ENCODE data around the gene ERICH4. TPM values are rescaled to one million over a fixed set of nuclear protein-coding genes. Genes with fewer than 3 reads are reported as not detected.

ERICH4 gene
- polyA plus RNA-seq, 1 of the 3 experiments (the other 2 are of a cell fraction), result not detected

DNA sequence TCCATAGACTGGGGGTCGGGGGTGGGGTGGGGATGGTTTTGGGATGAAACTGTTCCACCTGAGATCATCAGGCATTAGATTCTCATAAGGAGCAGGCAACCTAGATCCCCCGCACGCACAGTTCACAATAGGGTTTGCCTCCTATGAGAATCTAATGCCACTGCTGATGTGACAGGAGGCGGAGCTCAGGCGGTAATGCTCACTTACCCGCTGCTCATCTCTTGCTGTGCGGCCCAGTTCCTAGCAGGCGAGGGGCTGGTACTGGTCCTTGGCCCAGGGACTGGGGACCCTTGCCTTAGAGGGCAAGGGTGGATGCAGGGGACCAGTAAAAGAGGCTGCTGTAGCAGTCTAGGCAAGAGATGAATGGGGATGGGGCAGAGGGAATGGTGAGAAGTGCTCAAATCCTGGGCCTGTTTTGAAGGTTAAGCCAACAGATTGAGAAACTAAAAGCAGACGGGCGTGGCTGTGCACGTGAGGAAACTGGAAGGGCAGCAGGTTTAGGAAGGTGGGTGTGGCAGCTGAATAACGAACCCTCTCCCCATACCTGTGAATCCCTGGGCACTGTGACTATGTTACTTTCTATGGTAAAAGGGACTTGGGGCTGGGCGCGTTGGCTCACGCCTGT, 1.5 kb upstream of the ERICH4 start:
- H3F3A ChIP-seq (replicated peaks; ENCODE audit: insufficient read depth), result no peaks in the 10 kb centered on the region
- 67% methylated on average over 13 of the region's 15 CpGs for WGBS (ENCODE audit: low lambda C conversion rate)
- no peak overlapping the region for H2AFZ ChIP-seq (ENCODE audit: low read depth)
- no peak overlapping the region for H3K4me2 ChIP-seq
- H3K27ac ChIP-seq (ENCODE audit: low read depth in 2 of 2, low read length in 1 of 2), result no peak overlapping the region
- H4K20me1 ChIP-seq (ENCODE audit: insufficient read depth), result no peaks in the 10 kb centered on the region
- no peak for TF ChIP-seq TAF1 (IDR thresholded peaks at IDR 0.05; ENCODE audit: borderline replicate concordance, low read depth, low read length)
- TF ChIP-seq SIN3A (IDR thresholded peaks at IDR 0.05; ENCODE audit: borderline replicate concordance, low read depth, low read length), result no peak
- no peak for TF ChIP-seq FOXM1 (IDR thresholded peaks at IDR 0.05; ENCODE audit: low read depth)
- TF ChIP-seq, protein P1, sequence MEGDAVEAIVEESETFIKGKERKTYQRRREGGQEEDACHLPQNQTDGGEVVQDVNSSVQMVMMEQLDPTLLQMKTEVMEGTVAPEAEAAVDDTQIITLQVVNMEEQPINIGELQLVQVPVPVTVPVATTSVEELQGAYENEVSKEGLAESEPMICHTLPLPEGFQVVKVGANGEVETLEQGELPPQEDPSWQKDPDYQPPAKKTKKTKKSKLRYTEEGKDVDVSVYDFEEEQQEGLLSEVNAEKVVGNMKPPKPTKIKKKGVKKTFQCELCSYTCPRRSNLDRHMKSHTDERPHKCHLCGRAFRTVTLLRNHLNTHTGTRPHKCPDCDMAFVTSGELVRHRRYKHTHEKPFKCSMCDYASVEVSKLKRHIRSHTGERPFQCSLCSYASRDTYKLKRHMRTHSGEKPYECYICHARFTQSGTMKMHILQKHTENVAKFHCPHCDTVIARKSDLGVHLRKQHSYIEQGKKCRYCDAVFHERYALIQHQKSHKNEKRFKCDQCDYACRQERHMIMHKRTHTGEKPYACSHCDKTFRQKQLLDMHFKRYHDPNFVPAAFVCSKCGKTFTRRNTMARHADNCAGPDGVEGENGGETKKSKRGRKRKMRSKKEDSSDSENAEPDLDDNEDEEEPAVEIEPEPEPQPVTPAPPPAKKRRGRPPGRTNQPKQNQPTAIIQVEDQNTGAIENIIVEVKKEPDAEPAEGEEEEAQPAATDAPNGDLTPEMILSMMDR (IDR thresholded peaks at IDR 0.05), result no peak
- TF ChIP-seq TCF12 (IDR thresholded peaks at IDR 0.05), result no peak
- TF ChIP-seq EP300 (IDR thresholded peaks at IDR 0.05; ENCODE audit: borderline replicate concordance in 1 of 2, low read depth in 1 of 2, low read length in 1 of 2), result no peak
- TF ChIP-seq POLR2AphosphoS5 (IDR thresholded peaks at IDR 0.05; ENCODE audit: low read depth, low read length), result no peak
- TF ChIP-seq RFX5 (IDR thresholded peaks at IDR 0.05; ENCODE audit: low read length), result no peak
- TF ChIP-seq GABPA (IDR thresholded peaks at IDR 0.05; ENCODE audit: low read depth), result no peak
- TF ChIP-seq ZBTB33 (IDR thresholded peaks at IDR 0.05; ENCODE audit: borderline replicate concordance, low read depth), result no peak
- TF ChIP-seq TEAD4 (IDR thresholded peaks at IDR 0.05; ENCODE audit: borderline replicate concordance, insufficient read depth), result no peak
- peaks cover 13% of the 10 kb centered on the region; the same call in 1 of the 2 replicates for H3K79me2 ChIP-seq (ENCODE audit: insufficient read depth)
- H3K4me3 ChIP-seq (ENCODE audit: low read depth in 2 of 2, low read length in 1 of 2), result no peak overlapping the region
- H3K27me3 ChIP-seq (ENCODE audit: insufficient read depth), result peaks cover 34% of the 10 kb centered on the region
- CTCF ChIA-PET, result interaction anchor here (3.0 kb wide), 2 partner anchors 8 to 122 kb away, joined by 15 to 23 read pairs; no protein-coding TSS in a partner anchor
- no peaks in the 10 kb centered on the region for H3K9me3 ChIP-seq
- POLR2A ChIA-PET, result no interaction called here
- no peak overlapping the region for H3K9ac ChIP-seq
- peaks cover 0 to 5% of the 10 kb centered on the region in 2 experiments for H3K36me3 ChIP-seq (replicated peaks in 1 of 2; ENCODE audit: control insufficient read depth in 1 of 2, insufficient read depth in 2 of 2, low read length in 1 of 2)
- no peak for DNase-seq
- H3K4me1 ChIP-seq (ENCODE audit: control insufficient read depth in 1 of 2, insufficient read depth in 2 of 2, low read depth in 1 of 2, low read length in 1 of 2), result peaks cover 0 to 4% of the 10 kb centered on the region in 2 experiments; a peak in 3 of 4 replicates
- no peaks in the 10 kb centered on the region for H3K9me2 ChIP-seq

DNA sequence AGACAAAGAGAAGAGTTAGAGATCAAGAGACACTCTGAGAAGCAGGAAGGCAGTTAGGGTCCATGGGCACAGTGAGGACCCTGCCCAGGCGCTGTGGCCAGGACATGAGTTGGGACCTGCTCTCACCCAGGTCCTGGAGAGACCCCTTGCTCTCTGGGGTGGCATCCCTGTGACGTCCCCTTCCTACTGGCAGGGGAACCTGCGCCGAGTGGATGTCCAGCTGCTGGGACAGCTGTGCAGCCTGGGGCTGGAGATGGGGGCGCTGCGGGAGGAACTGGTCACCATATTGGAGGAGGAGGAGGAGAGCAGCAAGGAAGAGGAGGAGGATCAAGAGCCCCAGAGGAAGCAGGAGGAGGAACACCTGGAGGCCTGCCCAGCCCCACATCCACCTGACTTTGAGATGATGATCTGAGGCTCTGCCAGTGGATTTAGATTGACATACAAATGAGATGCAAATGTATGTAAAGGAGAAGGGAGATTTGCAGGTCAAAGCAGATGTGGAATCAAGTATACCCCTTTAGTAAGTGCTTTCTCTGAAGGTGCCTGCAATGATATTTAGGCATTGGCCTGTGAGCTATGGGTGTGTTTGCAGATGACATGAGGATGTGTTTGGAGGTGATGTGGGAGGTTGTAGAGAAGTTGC, 978 bp downstream of the ERICH4 start:
- Histone ChIP-seq H3K4me2 (no peak overlapping the region), H3K36me3 (replicated peaks in 1 of 2; ENCODE audit: control insufficient read depth in 1 of 2, insufficient read depth in 2 of 2, low read length in 1 of 2) (no peaks in the 10 kb centered on the region), H3K9me2 (no peaks in the 10 kb centered on the region), H2AFZ (ENCODE audit: low read depth) (no peak overlapping the region), H3K9ac (no peak overlapping the region), H3K4me3 (ENCODE audit: low read depth in 2 of 2, low read length in 1 of 2) (no peak overlapping the region), H3K9me3 (no peaks in the 10 kb centered on the region), H3K79me2 (ENCODE audit: insufficient read depth) (peaks cover under 1% of the 10 kb centered on the region; the same call in 1 of the 2 replicates), H3K27me3 (ENCODE audit: insufficient read depth) (peaks cover 56% of the 10 kb centered on the region), H3K4me1 (ENCODE audit: control insufficient read depth in 1 of 2, insufficient read depth in 2 of 2, low read depth in 1 of 2, low read length in 1 of 2) (peaks cover 0 to under 1% of the 10 kb centered on the region in 2 experiments; a peak in 3 of 4 replicates), H3K27ac (ENCODE audit: low read depth in 2 of 2, low read length in 1 of 2) (no peak overlapping the region), H3F3A (replicated peaks; ENCODE audit: insufficient read depth) (no peaks in the 10 kb centered on the region), H4K20me1 (ENCODE audit: insufficient read depth) (no peaks in the 10 kb centered on the region)
- no peak for DNase-seq
- ChIA-PET CTCF (interaction anchor here (0.9 to 1.9 kb wide), 2 partner anchors 120 kb away, joined by 3 to 5 read pairs; no protein-coding TSS in a partner anchor), POLR2A (no interaction called here)
- 15% methylated on average over 6 of the region's 6 CpGs for WGBS (ENCODE audit: low lambda C conversion rate)
- TF ChIP-seq, protein P1 (IDR thresholded peaks at IDR 0.05), result no peak
- TF ChIP-seq RCOR1 (IDR thresholded peaks at IDR 0.05; ENCODE audit: low read length), result no peak
- no peak for TF ChIP-seq TEAD4 (IDR thresholded peaks at IDR 0.05; ENCODE audit: borderline replicate concordance, insufficient read depth)
- no peak for TF ChIP-seq ELF1 (IDR thresholded peaks at IDR 0.05)
- no peak for TF ChIP-seq TCF12 (IDR thresholded peaks at IDR 0.05)
- no peak for TF ChIP-seq ZBTB33 (IDR thresholded peaks at IDR 0.05; ENCODE audit: borderline replicate concordance, low read depth)
- no peak for TF ChIP-seq CHD2 (IDR thresholded peaks at IDR 0.05; ENCODE audit: low read length, partially characterized antibody)

Measured in SK-N-SH (cell line).